ENCODE results near the gene ALLC.

Gene ALLC

DNA sequence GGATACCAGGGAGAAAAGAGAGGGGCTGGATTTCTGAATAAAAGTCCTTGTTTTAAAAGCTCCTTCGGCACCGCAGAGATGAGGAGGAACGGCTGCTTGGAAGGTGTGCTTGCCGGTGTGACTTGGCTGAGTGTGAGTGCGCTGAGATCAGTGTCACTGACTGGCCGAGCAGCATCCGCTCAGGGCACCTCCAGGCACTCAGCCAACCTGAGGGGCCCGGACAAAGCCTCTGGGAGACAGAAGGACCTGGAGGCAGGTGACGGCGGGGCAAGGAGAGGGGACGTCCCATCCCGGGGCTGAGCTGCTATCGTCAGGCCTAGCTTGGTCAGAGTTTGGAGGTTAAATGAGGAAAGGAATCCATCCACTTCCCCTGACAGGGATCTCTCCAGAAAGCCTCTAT lies 16.8 kb upstream of the ALLC start:
- H3K36me3 ChIP-seq (replicated peaks; ENCODE audit: low read depth, low read length), result no peaks in the 10 kb centered on the region
- no peaks in the 10 kb centered on the region for H4K20me1 ChIP-seq (ENCODE audit: insufficient read depth, low read length)
- H3K27ac ChIP-seq (ENCODE audit: low read length), result no peak overlapping the region
- H3K4me3 ChIP-seq (ENCODE audit: low read length), result no peak overlapping the region
- H3K79me2 ChIP-seq (ENCODE audit: low read length), result no peaks in the 10 kb centered on the region
- no peaks in the 10 kb centered on the region for H3K9me3 ChIP-seq (ENCODE audit: insufficient read depth, low read length)
- TF ChIP-seq EZH2phosphoT487 (IDR thresholded peaks at IDR 0.05; ENCODE audit: low read depth), result no peak
- peaks cover 8% of the 10 kb centered on the region; the same call in 1 of the 2 replicates for H3K4me1 ChIP-seq (ENCODE audit: low read length)
- H3K27me3 ChIP-seq (ENCODE audit: low read depth, low read length), result no peaks in the 10 kb centered on the region
- H3K4me2 ChIP-seq (ENCODE audit: low read length), result no peak overlapping the region
- H2AFZ ChIP-seq (ENCODE audit: low read depth, low read length), result no peak overlapping the region
- H3K9ac ChIP-seq (ENCODE audit: low read length), result no peak overlapping the region

DNA sequence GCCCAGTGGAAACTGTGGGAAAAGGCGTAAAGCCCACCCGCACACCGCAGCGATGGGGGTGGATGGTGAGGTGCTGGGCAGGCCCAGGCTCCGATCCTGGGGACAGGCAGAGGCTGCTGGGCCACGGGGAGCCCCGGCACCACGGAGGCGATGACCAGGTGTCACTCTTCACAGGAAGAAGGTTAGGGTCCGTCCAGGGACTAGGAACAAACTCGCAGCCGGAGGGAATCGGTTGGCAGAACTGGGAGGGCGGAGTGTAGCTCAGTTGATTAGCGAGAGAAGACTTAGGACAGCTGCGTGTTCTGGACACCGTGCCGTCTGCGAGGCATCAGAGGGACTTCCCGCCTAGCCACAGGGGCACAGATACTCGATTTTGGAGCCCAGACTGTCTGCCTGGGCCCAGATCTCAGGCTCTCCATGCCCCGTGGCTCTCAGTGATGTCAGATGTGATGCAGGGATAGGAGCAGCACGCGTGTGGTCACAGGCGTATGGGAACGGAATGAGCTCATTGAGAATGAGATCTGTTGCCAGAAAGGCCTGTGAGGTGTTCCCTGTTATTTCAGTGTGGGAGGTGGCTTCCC lies 16.1 kb upstream of the ALLC start:
- no peaks in the 10 kb centered on the region for H3K79me2 ChIP-seq (ENCODE audit: low read length)
- H2AFZ ChIP-seq (ENCODE audit: low read depth, low read length), result no peak overlapping the region
- H4K20me1 ChIP-seq (ENCODE audit: insufficient read depth, low read length), result no peaks in the 10 kb centered on the region
- H3K4me2 ChIP-seq (ENCODE audit: low read length), result no peak overlapping the region
- H3K4me3 ChIP-seq (ENCODE audit: low read length), result no peak overlapping the region
- no peak overlapping the region for H3K9ac ChIP-seq (ENCODE audit: low read length)
- H3K4me1 ChIP-seq (ENCODE audit: low read length), result peaks cover 8% of the 10 kb centered on the region; the same call in 1 of the 2 replicates
- TF ChIP-seq, protein P1, sequence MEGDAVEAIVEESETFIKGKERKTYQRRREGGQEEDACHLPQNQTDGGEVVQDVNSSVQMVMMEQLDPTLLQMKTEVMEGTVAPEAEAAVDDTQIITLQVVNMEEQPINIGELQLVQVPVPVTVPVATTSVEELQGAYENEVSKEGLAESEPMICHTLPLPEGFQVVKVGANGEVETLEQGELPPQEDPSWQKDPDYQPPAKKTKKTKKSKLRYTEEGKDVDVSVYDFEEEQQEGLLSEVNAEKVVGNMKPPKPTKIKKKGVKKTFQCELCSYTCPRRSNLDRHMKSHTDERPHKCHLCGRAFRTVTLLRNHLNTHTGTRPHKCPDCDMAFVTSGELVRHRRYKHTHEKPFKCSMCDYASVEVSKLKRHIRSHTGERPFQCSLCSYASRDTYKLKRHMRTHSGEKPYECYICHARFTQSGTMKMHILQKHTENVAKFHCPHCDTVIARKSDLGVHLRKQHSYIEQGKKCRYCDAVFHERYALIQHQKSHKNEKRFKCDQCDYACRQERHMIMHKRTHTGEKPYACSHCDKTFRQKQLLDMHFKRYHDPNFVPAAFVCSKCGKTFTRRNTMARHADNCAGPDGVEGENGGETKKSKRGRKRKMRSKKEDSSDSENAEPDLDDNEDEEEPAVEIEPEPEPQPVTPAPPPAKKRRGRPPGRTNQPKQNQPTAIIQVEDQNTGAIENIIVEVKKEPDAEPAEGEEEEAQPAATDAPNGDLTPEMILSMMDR (IDR thresholded peaks at IDR 0.05; ENCODE audit: low read depth, low read length), result no peak
- H3K27me3 ChIP-seq (ENCODE audit: low read depth, low read length), result no peaks in the 10 kb centered on the region
- H3K27ac ChIP-seq (ENCODE audit: low read length), result no peak overlapping the region
- H3K36me3 ChIP-seq (replicated peaks; ENCODE audit: low read depth, low read length), result no peaks in the 10 kb centered on the region
- no peaks in the 10 kb centered on the region for H3K9me3 ChIP-seq (ENCODE audit: insufficient read depth, low read length)

DNA sequence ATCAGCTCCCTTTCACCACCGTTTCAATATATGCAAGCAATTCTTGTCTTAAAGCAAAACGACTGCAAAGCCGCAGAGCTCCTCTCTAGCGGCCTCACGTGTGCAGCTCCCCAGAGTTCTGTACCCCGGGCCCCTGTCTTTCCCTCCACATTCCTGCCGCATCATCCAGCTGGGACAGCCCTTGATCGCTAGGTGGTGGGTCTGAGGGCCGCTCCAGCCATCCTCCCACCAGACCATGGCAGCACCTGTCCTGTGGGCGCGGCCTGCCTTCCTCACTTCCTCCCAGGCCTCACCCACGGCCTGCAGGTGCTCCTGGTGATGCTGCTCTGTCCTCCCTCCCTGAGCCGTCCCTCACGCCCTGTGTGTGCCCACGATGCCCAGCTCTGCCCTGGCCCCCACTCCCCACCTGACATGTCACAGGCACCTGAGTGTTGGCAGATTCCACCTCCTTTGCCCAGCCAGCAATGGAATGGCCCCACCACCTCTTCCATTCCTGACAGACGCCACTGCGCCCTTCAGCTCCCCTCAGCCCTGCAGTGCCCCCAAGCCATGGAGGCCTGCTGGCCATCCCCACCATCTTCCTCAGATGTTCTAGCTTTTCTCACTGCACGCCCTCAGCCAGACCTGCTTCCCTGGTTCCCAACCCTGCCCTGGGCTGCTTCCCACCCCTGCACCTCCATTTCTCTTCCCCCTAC lies 15.3 kb upstream of the ALLC start:
- H4K20me1 ChIP-seq (ENCODE audit: insufficient read depth, low read length), result no peaks in the 10 kb centered on the region
- no peaks in the 10 kb centered on the region for H3K9me3 ChIP-seq (ENCODE audit: insufficient read depth, low read length)
- no peak overlapping the region for H3K27ac ChIP-seq (ENCODE audit: low read length)
- no peak overlapping the region for H3K4me2 ChIP-seq (ENCODE audit: low read length)
- no peaks in the 10 kb centered on the region for H3K36me3 ChIP-seq (replicated peaks; ENCODE audit: low read depth, low read length)
- peaks cover 8% of the 10 kb centered on the region; the same call in 1 of the 2 replicates for H3K4me1 ChIP-seq (ENCODE audit: low read length)
- H3K9ac ChIP-seq (ENCODE audit: low read length), result no peak overlapping the region
- H3K79me2 ChIP-seq (ENCODE audit: low read length), result no peaks in the 10 kb centered on the region
- H3K27me3 ChIP-seq (ENCODE audit: low read depth, low read length), result no peaks in the 10 kb centered on the region
- no peak for TF ChIP-seq EZH2phosphoT487 (IDR thresholded peaks at IDR 0.05; ENCODE audit: low read depth)
- TF ChIP-seq, protein P1 (IDR thresholded peaks at IDR 0.05; ENCODE audit: low read depth, low read length), result no peak
- no peak overlapping the region for H2AFZ ChIP-seq (ENCODE audit: low read depth, low read length)
- no peak overlapping the region for H3K4me3 ChIP-seq (ENCODE audit: low read length)

DNA sequence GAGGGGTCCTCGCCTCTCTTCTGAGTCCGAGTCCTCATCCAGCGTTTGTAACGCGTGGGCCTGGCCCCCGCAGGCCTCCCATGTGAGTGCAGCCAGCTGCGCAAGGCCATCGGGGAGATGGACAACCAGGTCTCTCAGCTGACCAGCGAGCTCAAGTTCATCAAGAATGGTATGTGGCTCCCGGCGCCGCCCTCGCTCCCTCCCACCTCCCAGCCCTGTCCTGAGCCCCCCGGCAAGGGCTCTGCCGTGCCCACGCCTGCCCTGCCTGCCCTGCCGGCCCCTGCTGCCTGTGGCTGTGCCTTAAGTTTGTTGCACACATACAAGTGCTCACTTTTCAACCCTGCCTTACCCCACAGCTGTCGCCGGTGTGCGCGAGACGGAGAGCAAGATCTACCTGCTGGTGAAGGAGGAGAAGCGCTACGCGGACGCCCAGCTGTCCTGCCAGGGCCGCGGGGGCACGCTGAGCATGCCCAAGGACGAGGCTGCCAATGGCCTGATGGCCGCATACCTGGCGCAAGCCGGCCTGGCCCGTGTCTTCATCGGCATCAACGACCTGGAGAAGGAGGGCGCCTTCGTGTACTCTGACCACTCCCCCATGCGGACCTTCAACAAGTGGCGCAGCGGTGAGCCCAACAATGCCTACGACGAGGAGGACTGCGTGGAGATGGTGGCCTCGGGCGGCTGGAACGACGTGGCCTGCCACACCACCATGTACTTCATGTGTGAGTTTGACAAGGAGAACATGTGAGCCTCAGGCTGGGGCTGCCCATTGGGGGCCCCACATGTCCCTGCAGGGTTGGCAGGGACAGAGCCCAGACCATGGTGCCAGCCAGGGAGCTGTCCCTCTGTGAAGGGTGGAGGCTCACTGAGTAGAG lies 14.4 kb upstream of the ALLC start:
- no peaks in the 10 kb centered on the region for H3K27me3 ChIP-seq (ENCODE audit: low read depth, low read length)
- no peaks in the 10 kb centered on the region for H3K9me3 ChIP-seq (ENCODE audit: insufficient read depth, low read length)

More for the DNA sequence above, 14.4 kb upstream of the ALLC start:
- H3K4me3 ChIP-seq (ENCODE audit: low read length), result no peak overlapping the region
- H3K4me2 ChIP-seq (ENCODE audit: low read length), result no peak overlapping the region
- peaks cover 8% of the 10 kb centered on the region; the same call in 1 of the 2 replicates for H3K4me1 ChIP-seq (ENCODE audit: low read length)
- no peak for TF ChIP-seq EZH2phosphoT487 (IDR thresholded peaks at IDR 0.05; ENCODE audit: low read depth)
- TF ChIP-seq, protein P1 (IDR thresholded peaks at IDR 0.05; ENCODE audit: low read depth, low read length), result no peak
- H3K9ac ChIP-seq (ENCODE audit: low read length), result no peak overlapping the region
- no peaks in the 10 kb centered on the region for H4K20me1 ChIP-seq (ENCODE audit: insufficient read depth, low read length)
- no peak overlapping the region for H2AFZ ChIP-seq (ENCODE audit: low read depth, low read length)
- no peaks in the 10 kb centered on the region for H3K79me2 ChIP-seq (ENCODE audit: low read length)
- H3K27ac ChIP-seq (ENCODE audit: low read length), result no peak overlapping the region
- H3K36me3 ChIP-seq (replicated peaks; ENCODE audit: low read depth, low read length), result no peaks in the 10 kb centered on the region
